ENCODE data around the gene DSCAML1. TPM values are rescaled to one million over a fixed set of nuclear protein-coding genes. Genes with fewer than 3 reads are reported as not detected.

DSCAML1 gene
- total RNA-seq, 1 experiment from 2014 or later, result 0.90 TPM

DNA sequence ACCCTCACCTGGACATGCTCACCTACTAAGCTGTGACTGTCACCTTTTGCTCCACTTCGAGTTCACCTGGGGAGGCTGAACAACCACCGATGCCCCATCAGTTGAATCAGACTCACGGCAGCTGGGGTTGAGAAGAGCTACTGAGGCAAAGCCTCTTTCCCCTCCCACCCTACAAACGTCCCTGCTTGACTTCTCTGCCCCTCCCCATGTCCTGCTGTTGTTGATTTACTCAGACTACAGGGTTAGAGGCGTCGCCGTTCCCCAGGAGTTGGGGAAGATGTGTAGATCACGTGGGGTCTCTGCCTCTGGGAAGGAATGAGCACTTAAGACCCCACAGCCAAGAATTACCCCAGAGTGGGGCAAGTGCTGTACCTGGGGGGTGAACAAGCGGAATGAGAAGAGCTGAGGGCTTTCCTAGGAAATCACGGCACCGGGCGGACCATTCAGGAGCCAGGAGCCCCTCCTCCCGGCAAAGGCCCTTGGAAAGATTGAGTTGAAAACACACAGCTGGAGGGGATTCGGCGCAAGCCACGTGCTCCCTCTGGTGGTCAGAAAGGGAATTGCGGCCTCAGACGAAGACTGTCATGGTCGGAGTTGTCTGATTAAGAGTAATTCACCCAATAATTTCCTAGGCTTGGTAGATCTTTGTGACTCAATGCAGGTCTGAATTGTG, 20.5 kb upstream of the DSCAML1 start (continued):
- TF ChIP-seq ATF2 (CRISPR knock-in tag; IDR thresholded peaks at IDR 0.05; ENCODE audit: borderline replicate concordance, low read depth) (no peak), ETV6 (CRISPR knock-in tag; IDR thresholded peaks at IDR 0.05) (no peak), MAX (CRISPR knock-in tag; IDR thresholded peaks at IDR 0.05) (peak; percentile 57; the same call in 1 of the 2 replicates), NR3C1 (CRISPR knock-in tag; conservative IDR thresholded peaks at IDR 0.05; ENCODE audit: low read depth) (no peak), NR1H2 (CRISPR knock-in tag; IDR thresholded peaks at IDR 0.05) (no peak), SOX15 (CRISPR knock-in tag; IDR thresholded peaks at IDR 0.05) (no peak), NFE2L1 (CRISPR knock-in tag; IDR thresholded peaks at IDR 0.05) (no peak), USF1 (CRISPR knock-in tag; IDR thresholded peaks at IDR 0.05) (peak; percentile 77), USF2 (CRISPR knock-in tag; IDR thresholded peaks at IDR 0.05) (peak; percentile 81)
- TF ChIP-seq, protein P1, sequence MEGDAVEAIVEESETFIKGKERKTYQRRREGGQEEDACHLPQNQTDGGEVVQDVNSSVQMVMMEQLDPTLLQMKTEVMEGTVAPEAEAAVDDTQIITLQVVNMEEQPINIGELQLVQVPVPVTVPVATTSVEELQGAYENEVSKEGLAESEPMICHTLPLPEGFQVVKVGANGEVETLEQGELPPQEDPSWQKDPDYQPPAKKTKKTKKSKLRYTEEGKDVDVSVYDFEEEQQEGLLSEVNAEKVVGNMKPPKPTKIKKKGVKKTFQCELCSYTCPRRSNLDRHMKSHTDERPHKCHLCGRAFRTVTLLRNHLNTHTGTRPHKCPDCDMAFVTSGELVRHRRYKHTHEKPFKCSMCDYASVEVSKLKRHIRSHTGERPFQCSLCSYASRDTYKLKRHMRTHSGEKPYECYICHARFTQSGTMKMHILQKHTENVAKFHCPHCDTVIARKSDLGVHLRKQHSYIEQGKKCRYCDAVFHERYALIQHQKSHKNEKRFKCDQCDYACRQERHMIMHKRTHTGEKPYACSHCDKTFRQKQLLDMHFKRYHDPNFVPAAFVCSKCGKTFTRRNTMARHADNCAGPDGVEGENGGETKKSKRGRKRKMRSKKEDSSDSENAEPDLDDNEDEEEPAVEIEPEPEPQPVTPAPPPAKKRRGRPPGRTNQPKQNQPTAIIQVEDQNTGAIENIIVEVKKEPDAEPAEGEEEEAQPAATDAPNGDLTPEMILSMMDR (IDR thresholded peaks at IDR 0.05), result peak; percentile 99

DNA sequence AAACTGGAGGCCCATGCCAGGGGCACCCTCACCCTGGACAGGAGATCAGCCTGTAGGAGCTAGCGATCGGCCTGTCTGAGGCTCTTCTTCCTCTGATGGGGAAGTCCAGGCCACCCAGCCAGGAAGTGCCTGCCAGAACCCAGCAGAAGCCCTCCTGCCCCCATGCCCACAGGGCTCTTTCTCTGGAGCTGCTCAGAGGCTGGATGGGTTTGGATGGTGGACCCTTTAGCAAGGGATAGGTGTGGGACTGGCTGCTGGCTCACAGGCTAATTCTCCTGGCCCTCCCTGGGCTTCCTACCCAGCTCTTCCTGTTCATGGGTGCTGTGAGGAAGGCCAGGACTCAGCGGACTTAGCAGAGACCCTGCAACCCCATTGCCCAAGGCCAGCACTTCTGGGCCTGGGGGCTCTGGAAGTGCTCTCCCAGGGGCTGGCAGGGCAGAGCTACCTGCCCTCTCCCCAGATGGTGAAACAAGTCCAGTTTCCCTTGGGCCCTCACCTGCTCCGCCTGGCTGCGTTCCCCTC, 19.9 kb upstream of the DSCAML1 start:
- Mint-ChIP-seq H3K27me3 (ENCODE audit: low read depth) (peaks cover 5% of the 10 kb centered on the region; the same call in 1 of the 2 replicates), H3K9me3 (no peaks in the 10 kb centered on the region), H3K27ac (no peak overlapping the region), H3K4me3 (no peak overlapping the region), H3K4me1 (peaks cover 52% of the 10 kb centered on the region), H3K36me3 (no peaks in the 10 kb centered on the region)
- no peak for ATAC-seq
- POLR2A ChIA-PET, result no interaction called here
- DNase-seq (ENCODE audit: low spot score), result no peak
- CTCF ChIA-PET, result interaction anchor here (0.6 to 13.0 kb wide), 43 partner anchors 8 to 678 kb away, joined by 3 to 336 read pairs (median 4); partner anchors contain the start of genes CEP164, DSCAML1 and IL10RA
- no peak for TF ChIP-seq ATF3 (CRISPR knock-in tag; conservative IDR thresholded peaks at IDR 0.05)
- TF ChIP-seq EMX1 (CRISPR knock-in tag; IDR thresholded peaks at IDR 0.05), result no peak
- TF ChIP-seq USF2 (CRISPR knock-in tag; IDR thresholded peaks at IDR 0.05), result no peak
- TF ChIP-seq ATF6 (CRISPR knock-in tag; IDR thresholded peaks at IDR 0.05), result no peak
- no peak for TF ChIP-seq GABPB1 (CRISPR knock-in tag; IDR thresholded peaks at IDR 0.05)
- no peak for TF ChIP-seq NR3C1 (CRISPR knock-in tag; conservative IDR thresholded peaks at IDR 0.05; ENCODE audit: low read depth)
- TF ChIP-seq, protein P2, sequence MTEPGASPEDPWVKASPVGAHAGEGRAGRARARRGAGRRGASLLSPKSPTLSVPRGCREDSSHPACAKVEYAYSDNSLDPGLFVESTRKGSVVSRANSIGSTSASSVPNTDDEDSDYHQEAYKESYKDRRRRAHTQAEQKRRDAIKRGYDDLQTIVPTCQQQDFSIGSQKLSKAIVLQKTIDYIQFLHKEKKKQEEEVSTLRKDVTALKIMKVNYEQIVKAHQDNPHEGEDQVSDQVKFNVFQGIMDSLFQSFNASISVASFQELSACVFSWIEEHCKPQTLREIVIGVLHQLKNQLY (CRISPR knock-in tag; IDR thresholded peaks at IDR 0.05), result no peak
- TF ChIP-seq, protein P3, sequence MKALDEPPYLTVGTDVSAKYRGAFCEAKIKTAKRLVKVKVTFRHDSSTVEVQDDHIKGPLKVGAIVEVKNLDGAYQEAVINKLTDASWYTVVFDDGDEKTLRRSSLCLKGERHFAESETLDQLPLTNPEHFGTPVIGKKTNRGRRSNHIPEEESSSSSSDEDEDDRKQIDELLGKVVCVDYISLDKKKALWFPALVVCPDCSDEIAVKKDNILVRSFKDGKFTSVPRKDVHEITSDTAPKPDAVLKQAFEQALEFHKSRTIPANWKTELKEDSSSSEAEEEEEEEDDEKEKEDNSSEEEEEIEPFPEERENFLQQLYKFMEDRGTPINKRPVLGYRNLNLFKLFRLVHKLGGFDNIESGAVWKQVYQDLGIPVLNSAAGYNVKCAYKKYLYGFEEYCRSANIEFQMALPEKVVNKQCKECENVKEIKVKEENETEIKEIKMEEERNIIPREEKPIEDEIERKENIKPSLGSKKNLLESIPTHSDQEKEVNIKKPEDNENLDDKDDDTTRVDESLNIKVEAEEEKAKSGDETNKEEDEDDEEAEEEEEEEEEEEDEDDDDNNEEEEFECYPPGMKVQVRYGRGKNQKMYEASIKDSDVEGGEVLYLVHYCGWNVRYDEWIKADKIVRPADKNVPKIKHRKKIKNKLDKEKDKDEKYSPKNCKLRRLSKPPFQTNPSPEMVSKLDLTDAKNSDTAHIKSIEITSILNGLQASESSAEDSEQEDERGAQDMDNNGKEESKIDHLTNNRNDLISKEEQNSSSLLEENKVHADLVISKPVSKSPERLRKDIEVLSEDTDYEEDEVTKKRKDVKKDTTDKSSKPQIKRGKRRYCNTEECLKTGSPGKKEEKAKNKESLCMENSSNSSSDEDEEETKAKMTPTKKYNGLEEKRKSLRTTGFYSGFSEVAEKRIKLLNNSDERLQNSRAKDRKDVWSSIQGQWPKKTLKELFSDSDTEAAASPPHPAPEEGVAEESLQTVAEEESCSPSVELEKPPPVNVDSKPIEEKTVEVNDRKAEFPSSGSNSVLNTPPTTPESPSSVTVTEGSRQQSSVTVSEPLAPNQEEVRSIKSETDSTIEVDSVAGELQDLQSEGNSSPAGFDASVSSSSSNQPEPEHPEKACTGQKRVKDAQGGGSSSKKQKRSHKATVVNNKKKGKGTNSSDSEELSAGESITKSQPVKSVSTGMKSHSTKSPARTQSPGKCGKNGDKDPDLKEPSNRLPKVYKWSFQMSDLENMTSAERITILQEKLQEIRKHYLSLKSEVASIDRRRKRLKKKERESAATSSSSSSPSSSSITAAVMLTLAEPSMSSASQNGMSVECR (CRISPR knock-in tag; IDR thresholded peaks at IDR 0.05; ENCODE audit: borderline replicate concordance), result no peak
- TF ChIP-seq, protein P4, sequence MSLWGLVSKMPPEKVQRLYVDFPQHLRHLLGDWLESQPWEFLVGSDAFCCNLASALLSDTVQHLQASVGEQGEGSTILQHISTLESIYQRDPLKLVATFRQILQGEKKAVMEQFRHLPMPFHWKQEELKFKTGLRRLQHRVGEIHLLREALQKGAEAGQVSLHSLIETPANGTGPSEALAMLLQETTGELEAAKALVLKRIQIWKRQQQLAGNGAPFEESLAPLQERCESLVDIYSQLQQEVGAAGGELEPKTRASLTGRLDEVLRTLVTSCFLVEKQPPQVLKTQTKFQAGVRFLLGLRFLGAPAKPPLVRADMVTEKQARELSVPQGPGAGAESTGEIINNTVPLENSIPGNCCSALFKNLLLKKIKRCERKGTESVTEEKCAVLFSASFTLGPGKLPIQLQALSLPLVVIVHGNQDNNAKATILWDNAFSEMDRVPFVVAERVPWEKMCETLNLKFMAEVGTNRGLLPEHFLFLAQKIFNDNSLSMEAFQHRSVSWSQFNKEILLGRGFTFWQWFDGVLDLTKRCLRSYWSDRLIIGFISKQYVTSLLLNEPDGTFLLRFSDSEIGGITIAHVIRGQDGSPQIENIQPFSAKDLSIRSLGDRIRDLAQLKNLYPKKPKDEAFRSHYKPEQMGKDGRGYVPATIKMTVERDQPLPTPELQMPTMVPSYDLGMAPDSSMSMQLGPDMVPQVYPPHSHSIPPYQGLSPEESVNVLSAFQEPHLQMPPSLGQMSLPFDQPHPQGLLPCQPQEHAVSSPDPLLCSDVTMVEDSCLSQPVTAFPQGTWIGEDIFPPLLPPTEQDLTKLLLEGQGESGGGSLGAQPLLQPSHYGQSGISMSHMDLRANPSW (CRISPR knock-in tag; conservative IDR thresholded peaks at IDR 0.05; ENCODE audit: low read depth), result no peak
